Activated CD8-positive, alpha-beta memory T cell treated with anti-CD3 and anti-CD28 coated beads for 48 hours (primary cell): ENCODE results near the gene TRIM41.
"Not testable (repeated sequence)": the region's sequence is repeated elsewhere in the genome, so short reads cannot be mapped to it uniquely, and the experiment has no call there.

Experiments
- DNase-seq, 3 experiments: peaks; one replicate each; pipeline ENCODE4 v3.0.0-alpha.2; 2020; ENCODE audit warnings: low read depth in 2 of 3, low spot score in 2 of 3

The TRIM41 gene

GRCh38 chr5:181282874-181283273, 59.8 kb downstream of the TRIM41 start:
- DNase-seq, result no peak

GRCh38 chr5:181283347-181283746, 60.3 kb downstream of the TRIM41 start:
- DNase-seq, result no peak

DNA sequence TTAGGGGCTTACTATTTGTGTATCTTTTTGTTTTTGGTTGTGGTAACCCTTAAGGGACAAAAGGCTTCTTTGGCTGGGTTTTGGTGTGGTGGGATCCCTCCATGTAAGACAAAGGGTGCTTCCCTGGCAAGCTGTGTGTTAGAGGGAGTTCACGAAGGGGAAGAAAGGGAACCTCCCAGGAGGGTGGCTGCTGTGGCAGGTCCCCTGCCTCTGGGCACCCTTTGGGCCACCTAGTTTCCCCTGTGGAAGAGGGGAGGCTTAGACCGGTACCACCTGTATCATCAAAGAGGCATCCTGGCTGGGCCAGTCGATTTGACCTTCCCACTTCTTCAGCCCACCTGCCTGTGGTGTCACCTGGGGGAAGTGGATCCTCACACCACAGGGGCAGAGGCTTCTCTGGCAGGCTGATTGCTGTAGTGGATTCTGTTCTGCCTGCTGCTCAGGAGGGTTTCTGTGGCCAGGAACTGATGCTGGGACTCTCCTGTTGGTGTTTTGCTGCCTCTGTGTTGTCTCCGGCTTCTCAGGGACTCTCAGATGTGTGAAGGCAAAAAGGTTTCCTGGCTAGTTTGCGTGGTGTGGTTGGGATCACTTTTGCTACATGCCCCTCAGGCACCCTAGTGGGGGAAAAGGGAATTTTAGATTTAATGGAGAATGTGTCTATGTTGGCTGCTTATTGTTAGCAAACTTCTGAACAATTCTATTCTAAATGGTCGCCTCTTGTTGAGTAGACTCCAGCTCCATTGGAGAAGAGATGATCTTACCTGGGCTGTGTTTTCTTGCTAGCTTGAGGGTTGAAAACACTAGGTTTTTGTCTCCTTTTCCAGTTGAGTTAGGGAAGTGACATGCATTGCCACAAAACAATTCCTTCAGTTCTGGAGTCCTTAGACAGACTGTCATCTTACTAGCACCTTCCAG, 61.0 kb downstream of the TRIM41 start:
- not testable (repeated sequence) for DNase-seq
